Trophoblast cell (in vitro differentiated cells and primary cell): Measurements from ENCODE around the gene PPM1H.
"Not testable (repeated sequence)": the region's sequence is repeated elsewhere in the genome, so short reads cannot be mapped to it uniquely, and the experiment has no call there.

ENCODE experiments used
- DNase-seq, 2 donors: peaks; one replicate each; pipeline ENCODE4 v3.0.0-alpha.2; 2016
- H2AFZ ChIP-seq: 2 replicates; pipeline ENCODE4 v1.6.1; 2013; ENCODE audit warnings: low read length, moderate library complexity, mild to moderate bottlenecking; ENCODE audit not compliant: insufficient read depth, poor library complexity
- H2AK5ac ChIP-seq: 2 replicates; pipeline ENCODE4 v1.6.1; 2013; ENCODE audit warnings: mild to moderate bottlenecking, low read length
- H2BK120ac ChIP-seq: 2 replicates; pipeline ENCODE4 v1.6.1; 2013; ENCODE audit warnings: low read length, mild to moderate bottlenecking, moderate library complexity; ENCODE audit not compliant: insufficient read depth, poor library complexity
- H2BK12ac ChIP-seq: 2 replicates; pipeline ENCODE4 v1.6.1; 2013; ENCODE audit warnings: mild to moderate bottlenecking, low read length, moderate library complexity
- H2BK5ac ChIP-seq: 2 replicates; pipeline ENCODE4 v1.6.1; 2013; ENCODE audit warnings: low read length, low read depth, moderate library complexity, mild to moderate bottlenecking; ENCODE audit not compliant: poor library complexity
- H3K14ac ChIP-seq: 2 replicates; pipeline ENCODE4 v1.6.1; 2013; ENCODE audit warnings: mild to moderate bottlenecking, low read length
- H3K18ac ChIP-seq: 2 replicates; pipeline ENCODE4 v1.6.1; 2013; ENCODE audit warnings: mild to moderate bottlenecking, low read length
- H3K23ac ChIP-seq: 2 replicates; pipeline ENCODE4 v1.6.1; 2013; ENCODE audit warnings: low read length
- H3K27ac ChIP-seq: 2 replicates; pipeline ENCODE4 v1.5.1; 2013; ENCODE audit warnings: low read depth, mild to moderate bottlenecking, inconsistent platforms, low read length, moderate library complexity
- H3K27me3 ChIP-seq: 2 replicates; pipeline ENCODE4 v1.6.1; 2013; ENCODE audit warnings: inconsistent platforms, mild to moderate bottlenecking, low read length, moderate library complexity; ENCODE audit not compliant: insufficient read depth
- H3K36me3 ChIP-seq, 2 experiments: 1 replicate in 1 of 2; 2 replicates in 1 of 2; pipeline ENCODE4 v1.6.1; 2013; ENCODE audit warnings: low read length in 2 of 2, mild to moderate bottlenecking in 2 of 2, moderate library complexity in 1 of 2; ENCODE audit not compliant: insufficient read depth in 2 of 2, control insufficient read depth in 1 of 2
- H3K4ac ChIP-seq: 2 replicates; pipeline ENCODE4 v1.6.1; 2013; ENCODE audit warnings: low read depth, mild to moderate bottlenecking, low read length, moderate library complexity
- H3K4me1 ChIP-seq, 2 experiments: 1 replicate in 1 of 2; 2 replicates in 1 of 2; pipeline ENCODE4 v1.6.1; 2013; ENCODE audit warnings: low read length in 2 of 2, mild to moderate bottlenecking in 2 of 2, moderate library complexity in 1 of 2; ENCODE audit not compliant: insufficient read depth in 2 of 2, control insufficient read depth in 1 of 2
- H3K4me2 ChIP-seq: 2 replicates; pipeline ENCODE4 v1.6.1; 2013; ENCODE audit warnings: inconsistent platforms, mild to moderate bottlenecking, low read length, moderate library complexity
- H3K4me3 ChIP-seq: 2 replicates; pipeline ENCODE4 v1.5.1; 2013; ENCODE audit warnings: mild to moderate bottlenecking, low read depth, low read length, inconsistent platforms
- H3K79me1 ChIP-seq: one replicate; pipeline ENCODE4 v1.6.1; 2013; ENCODE audit warnings: low read length
- H3K79me2 ChIP-seq: 2 replicates; pipeline ENCODE4 v1.6.1; 2013; ENCODE audit warnings: low read length, mild to moderate bottlenecking; ENCODE audit not compliant: control insufficient read depth, insufficient read depth, poor library complexity
- H3K9ac ChIP-seq: 2 replicates; pipeline ENCODE4 v1.6.1; 2013; ENCODE audit warnings: mild to moderate bottlenecking, low read length
- H3K9me3 ChIP-seq: 2 replicates; pipeline ENCODE4 v1.6.1; 2013; ENCODE audit warnings: low read depth, mild to moderate bottlenecking, control low read depth, inconsistent platforms, low read length; ENCODE audit not compliant: insufficient read depth
- H4K12ac ChIP-seq: 2 replicates; pipeline ENCODE4 v1.6.1; 2013; ENCODE audit warnings: low read depth, mild to moderate bottlenecking, low read length, moderate library complexity
- H4K8ac ChIP-seq: 2 replicates; pipeline ENCODE4 v1.6.1; 2013; ENCODE audit warnings: low read depth, mild to moderate bottlenecking, low read length, moderate library complexity
- H4K91ac ChIP-seq: one replicate; pipeline ENCODE4 v1.6.1; 2013; ENCODE audit warnings: low read depth, mild to moderate bottlenecking, low read length, moderate library complexity
- WGBS: extraction: QIAGEN DNeasy Blood & Tissue Kit; methylation state at CpG from one replicate; pipeline ENCODE4 v1.1.7; 2013; ENCODE audit warnings: missing lambda C conversion rate; ENCODE audit not compliant: insufficient read length, insufficient coverage; ENCODE audit errors: extremely low coverage; 5-methylcytosine and 5-hydroxymethylcytosine counted together

The PPM1H gene

GRCh38 chr12:62814243-62814642 is 120.7 kb downstream of the PPM1H start:
- H2BK120ac ChIP-seq = no peak overlapping the region
- no peak for DNase-seq
- no peak overlapping the region for H4K91ac ChIP-seq
- no peak overlapping the region for H3K18ac ChIP-seq
- no peak overlapping the region for H3K9ac ChIP-seq
- no peak overlapping the region for H4K8ac ChIP-seq
- H3K4me3 ChIP-seq = no peak overlapping the region
- H4K12ac ChIP-seq = no peak overlapping the region
- no peak overlapping the region for H3K23ac ChIP-seq
- H3K79me1 ChIP-seq = no peaks in the 10 kb centered on the region
- no peaks in the 10 kb centered on the region for H3K4me1 ChIP-seq
- H3K27ac ChIP-seq = no peak overlapping the region
- H3K36me3 ChIP-seq = no peaks in the 10 kb centered on the region
- H3K14ac ChIP-seq = no peak overlapping the region
- no peaks in the 10 kb centered on the region for H3K79me2 ChIP-seq
- H2BK12ac ChIP-seq = no peak overlapping the region
- no peaks in the 10 kb centered on the region for H3K9me3 ChIP-seq
- WGBS = no CpG with 5 or more reads among the region's 3 CpGs
- no peak overlapping the region for H3K4me2 ChIP-seq
- no peak overlapping the region for H2AK5ac ChIP-seq
- H2AFZ ChIP-seq = no peak overlapping the region
- H3K27me3 ChIP-seq = no peaks in the 10 kb centered on the region
- no peak overlapping the region for H2BK5ac ChIP-seq
- no peak overlapping the region for H3K4ac ChIP-seq

GRCh38 chr12:62813031-62813829 is 121.7 kb downstream of the PPM1H start:
- no peak overlapping the region for H3K4me3 ChIP-seq
- H3K36me3 ChIP-seq = no peaks in the 10 kb centered on the region
- no peaks in the 10 kb centered on the region for H3K9me3 ChIP-seq
- H4K12ac ChIP-seq = no peak overlapping the region
- H2AK5ac ChIP-seq = no peak overlapping the region
- H2BK120ac ChIP-seq = no peak overlapping the region
- H4K91ac ChIP-seq = no peak overlapping the region
- H3K27me3 ChIP-seq = no peaks in the 10 kb centered on the region
- H3K4me2 ChIP-seq = peak overlapping the region; percentile 24
- H3K27ac ChIP-seq = no peak overlapping the region
- H2BK12ac ChIP-seq = no peak overlapping the region
- no peak overlapping the region for H3K18ac ChIP-seq
- H3K23ac ChIP-seq = no peak overlapping the region
- H4K8ac ChIP-seq = no peak overlapping the region
- no peak overlapping the region for H2AFZ ChIP-seq
- no peak overlapping the region for H3K9ac ChIP-seq
- H3K14ac ChIP-seq = no peak overlapping the region
- no peaks in the 10 kb centered on the region for H3K79me2 ChIP-seq
- no peak overlapping the region for H2BK5ac ChIP-seq
- no CpG with 5 or more reads among the region's 18 CpGs for WGBS
- DNase-seq = peak; percentile 29 to 77
- H3K4ac ChIP-seq = no peak overlapping the region
- no peaks in the 10 kb centered on the region for H3K79me1 ChIP-seq
- H3K4me1 ChIP-seq = no peaks in the 10 kb centered on the region

GRCh38 chr12:62811481-62811880 is 123.5 kb downstream of the PPM1H start:
- not testable (repeated sequence) for H3K27me3 ChIP-seq, H4K91ac ChIP-seq, H3K36me3 ChIP-seq, H3K23ac ChIP-seq, H2AFZ ChIP-seq, H3K4ac ChIP-seq, H3K14ac ChIP-seq, H3K27ac ChIP-seq, H4K12ac ChIP-seq, H3K79me2 ChIP-seq, H3K4me1 ChIP-seq, H4K8ac ChIP-seq, H3K4me3 ChIP-seq, H2BK5ac ChIP-seq, DNase-seq, H3K18ac ChIP-seq, H3K9ac ChIP-seq, H3K4me2 ChIP-seq, H2BK12ac ChIP-seq, H2AK5ac ChIP-seq, H3K79me1 ChIP-seq, H3K9me3 ChIP-seq, H2BK120ac ChIP-seq
- WGBS = no CpG with 5 or more reads among the region's 4 CpGs

GRCh38 chr12:62808166-62808879 is 126.6 kb downstream of the PPM1H start:
- Histone ChIP-seq H3K27ac (no peak overlapping the region), H2AK5ac (no peak overlapping the region), H3K9me3 (peaks cover 2% of the 10 kb centered on the region), H3K4me1 (no peaks in the 10 kb centered on the region), H3K23ac (no peak overlapping the region), H4K91ac (no peak overlapping the region), H3K14ac (no peak overlapping the region), H3K9ac (no peak overlapping the region), H4K8ac (no peak overlapping the region), H2AFZ (no peak overlapping the region), H3K4ac (no peak overlapping the region), H3K4me3 (no peak overlapping the region), H3K4me2 (no peak overlapping the region), H3K36me3 (no peaks in the 10 kb centered on the region), H2BK120ac (no peak overlapping the region), H3K79me2 (no peaks in the 10 kb centered on the region), H3K27me3 (no peaks in the 10 kb centered on the region), H4K12ac (no peak overlapping the region), H3K18ac (no peak overlapping the region), H2BK5ac (no peak overlapping the region), H2BK12ac (no peak overlapping the region), H3K79me1 (no peaks in the 10 kb centered on the region)
- no peak for DNase-seq
- WGBS = no CpG with 5 or more reads among the region's 4 CpGs
